B cell (primary cell): ENCODE measurements around the gene CCDC68. TPM values are rescaled to one million over a fixed set of nuclear protein-coding genes. Genes with fewer than 3 reads are reported as not detected.

Source experiments
- ATAC-seq: fragments of 200-7000 bp; cut with Tn5 transposase; one replicate; pipeline ENCODE4 v1.10.0; 2021; ENCODE audit warnings: low read depth, mild to moderate bottlenecking, moderate number of reproducible peaks, moderate library complexity
- CTCF ChIA-PET: fragments of 350-600 bp; sonication (Branson Sonifier 250); formaldehyde crosslinking; loops from one replicate; lab custom pipeline; 2021; ENCODE audit warnings: antibody characterized with exemption, inconsistent platforms; lab: Charles Lee
- POLR2A ChIA-PET: fragments of 350-600 bp; sonication (Branson Sonifier 250); formaldehyde crosslinking; loops from one replicate; lab custom pipeline; 2021; ENCODE audit warnings: antibody characterized with exemption; lab: Charles Lee
- DNase-seq: peaks from one replicate; pipeline ENCODE4 v3.0.0; 2013
- H2AFZ ChIP-seq: 2 replicates; pipeline ENCODE4 v1.6.1; 2012; ENCODE audit warnings: mild to moderate bottlenecking, low read depth, low read length; ENCODE audit not compliant: insufficient read depth, poor library complexity, severe bottlenecking
- H3K27ac ChIP-seq, 2 donors: 1 replicate in 1 of 2; 2 replicates in 1 of 2; pipeline ENCODE4 v1.5.1; 2012 to 2013; ENCODE audit warnings: low read length in 2 of 2, mild to moderate bottlenecking in 2 of 2, moderate library complexity in 1 of 2
- H3K27me3 ChIP-seq, 4 experiments: fragments of 200-600 bp in 1 of 4; sonication (generic) in 1 of 4; replicated peaks in 1 of 4; 1 replicate in 2 of 4; 2 replicates in 2 of 4; pipeline versions ENCODE4 v1.6.1 to v1.7.0; 2013 to 2016; ENCODE audit warnings: low read length in 3 of 4, mild to moderate bottlenecking in 2 of 4, mixed read lengths in 1 of 4, moderate library complexity in 1 of 4; ENCODE audit not compliant: insufficient read depth in 4 of 4, control insufficient read depth in 3 of 4; ENCODE audit errors: control extremely low read depth in 1 of 4
- H3K36me3 ChIP-seq, 2 experiments: replicated peaks in 1 of 2; 1 replicate in 1 of 2; 2 replicates in 1 of 2; pipeline versions ENCODE4 v1.6.1 to v1.7.1; 2013; ENCODE audit warnings: low read length in 1 of 2; ENCODE audit not compliant: insufficient read depth in 2 of 2, control insufficient read depth in 1 of 2; ENCODE audit errors: control extremely low read depth in 1 of 2, extremely low read depth in 1 of 2
- H3K4me1 ChIP-seq, 2 donors: fragments of 200-600 bp in 1 of 2; sonication (generic) in 1 of 2; 1 replicate in 1 of 2; 2 replicates in 1 of 2; pipeline versions ENCODE4 v1.5.1 to v1.6.1; 2013 to 2017; ENCODE audit warnings: low read length in 2 of 2; ENCODE audit not compliant: control insufficient read depth in 2 of 2, insufficient read depth in 2 of 2
- H3K4me2 ChIP-seq: replicated peaks from 2 replicates; pipeline ENCODE3; 2012; ENCODE audit warnings: mild to moderate bottlenecking, low read depth, low read length; ENCODE audit not compliant: poor library complexity, severe bottlenecking
- H3K4me3 ChIP-seq, 5 experiments: fragments of 200-600 bp in 1 of 5; sonication (generic) in 1 of 5; 1 replicate in 3 of 5; 2 replicates in 2 of 5; pipeline versions ENCODE4 v1.5.1 to v1.7.0; 2011 to 2016; ENCODE audit warnings: low read length in 4 of 5, mild to moderate bottlenecking in 4 of 5, low read depth in 2 of 5, control low read depth in 1 of 5, moderate library complexity in 1 of 5; ENCODE audit not compliant: insufficient read depth in 1 of 5; ENCODE audit errors: control extremely low read depth in 1 of 5, extremely low read depth in 1 of 5
- H3K79me2 ChIP-seq: fragments of 200-600 bp; sonication (generic); one replicate; pipeline ENCODE4 v1.6.0; 2016; ENCODE audit warnings: low read length; ENCODE audit not compliant: control insufficient read depth, insufficient read depth
- H3K9ac ChIP-seq: fragments of 200-600 bp; sonication (generic); 2 replicates; pipeline ENCODE4 v1.6.1; 2017; ENCODE audit warnings: mild to moderate bottlenecking, low read length, moderate library complexity
- H3K9me3 ChIP-seq, 3 donors: one replicate each; pipeline versions ENCODE4 v1.6.1 to v1.7.1; 2013; ENCODE audit warnings: low read length in 2 of 3; ENCODE audit not compliant: control insufficient read depth in 2 of 3, insufficient read depth in 1 of 3; ENCODE audit errors: control extremely low read depth in 1 of 3
- H4K20me1 ChIP-seq: 2 replicates; pipeline ENCODE4 v1.6.0; 2012; ENCODE audit warnings: mild to moderate bottlenecking, low read length; ENCODE audit not compliant: insufficient read depth, control insufficient read depth, poor library complexity, severe bottlenecking
- H3K27ac Mint-ChIP-seq: one replicate; pipeline ENCODE4 v1.8.0; 2021; ENCODE audit warnings: mixed read lengths
- H3K27me3 Mint-ChIP-seq: one replicate; pipeline ENCODE4 v1.8.0; 2021; ENCODE audit warnings: mixed read lengths
- H3K4me1 Mint-ChIP-seq: one replicate; pipeline ENCODE4 v1.8.0; 2021; ENCODE audit warnings: mixed read lengths
- H3K4me3 Mint-ChIP-seq: one replicate; pipeline ENCODE4 v1.8.0; 2021; ENCODE audit warnings: mixed read lengths
- H3K9me3 Mint-ChIP-seq: one replicate; pipeline ENCODE4 v1.8.0; 2022; ENCODE audit warnings: mixed read lengths; ENCODE audit not compliant: insufficient read depth
- EZH2 ChIP-seq: IDR thresholded peaks from 2 replicates; pipeline ENCODE4 v1.6.1; 2012; ENCODE audit warnings: borderline replicate concordance, low read depth, mild to moderate bottlenecking, moderate library complexity, low read length; ENCODE audit not compliant: insufficient read depth, poor library complexity, severe bottlenecking
- WGBS: methylation state at CpG from one replicate; pipeline ENCODE4 v1.1.5; 2013; ENCODE audit warnings: missing lambda C conversion rate; ENCODE audit not compliant: insufficient coverage; 5-methylcytosine and 5-hydroxymethylcytosine counted together
- intact Hi-C: fragments of 100-400 bp; cut with micrococcal nuclease; formaldehyde crosslinking; loops from one replicate; pipeline ENCODE4 v1.10.0; 2022
- polyA plus RNA-seq: library from polyadenylated mRNA; depleted of rRNA; stranded (reverse); fragments of >200 nt; gene quantifications from 2 replicates; pipeline ENCODE4 v1.2.3, GENCODE V29; 2012
- total RNA-seq, 2 donors: library from RNA; stranded (reverse); fragments of 120-200 nt in 1 of 2; gene quantifications; 1 replicate in 1 of 2; 2 replicates in 1 of 2; pipeline versions ENCODE4 v1.2.3 to v1.2.4, GENCODE V29; 2013 to 2022
- TF ChIP-seq, protein P1 (sequence below): fragments of 200-600 bp; IDR thresholded peaks from one replicate; pipeline ENCODE4 v1.8.0; 2022; ENCODE audit warnings: antibody characterized with exemption, mild to moderate bottlenecking

CCDC68 gene
- total and polyA plus RNA-seq, 2 donors (not counting 1 experiment from before 2014, with no cell fraction given) = 0.01 to 0.32 TPM

GRCh38 chr18:54939361-54939917 lies 19.8 kb downstream of the CCDC68 start:
- Mint-ChIP-seq H3K4me1 (no peaks in the 10 kb centered on the region), H3K27ac (no peak overlapping the region), H3K9me3 (no peaks in the 10 kb centered on the region), H3K4me3 (no peak overlapping the region), H3K27me3 (no peaks in the 10 kb centered on the region)
- H4K20me1 ChIP-seq = no peaks in the 10 kb centered on the region
- no peaks in the 10 kb centered on the region for H3K27me3 ChIP-seq
- intact Hi-C loops = no loop called here
- no peak overlapping the region for H3K4me3 ChIP-seq
- H3K9me3 ChIP-seq = no peaks in the 10 kb centered on the region
- no peaks in the 10 kb centered on the region for H3K79me2 ChIP-seq
- no peak overlapping the region for H2AFZ ChIP-seq
- ATAC-seq (no peak), DNase-seq (no peak)
- ChIA-PET POLR2A (no interaction called here), CTCF (no interaction called here)
- 91% methylated on average over 6 of the region's 7 CpGs for WGBS
- TF ChIP-seq EZH2 = no peak
- TF ChIP-seq, protein P1, sequence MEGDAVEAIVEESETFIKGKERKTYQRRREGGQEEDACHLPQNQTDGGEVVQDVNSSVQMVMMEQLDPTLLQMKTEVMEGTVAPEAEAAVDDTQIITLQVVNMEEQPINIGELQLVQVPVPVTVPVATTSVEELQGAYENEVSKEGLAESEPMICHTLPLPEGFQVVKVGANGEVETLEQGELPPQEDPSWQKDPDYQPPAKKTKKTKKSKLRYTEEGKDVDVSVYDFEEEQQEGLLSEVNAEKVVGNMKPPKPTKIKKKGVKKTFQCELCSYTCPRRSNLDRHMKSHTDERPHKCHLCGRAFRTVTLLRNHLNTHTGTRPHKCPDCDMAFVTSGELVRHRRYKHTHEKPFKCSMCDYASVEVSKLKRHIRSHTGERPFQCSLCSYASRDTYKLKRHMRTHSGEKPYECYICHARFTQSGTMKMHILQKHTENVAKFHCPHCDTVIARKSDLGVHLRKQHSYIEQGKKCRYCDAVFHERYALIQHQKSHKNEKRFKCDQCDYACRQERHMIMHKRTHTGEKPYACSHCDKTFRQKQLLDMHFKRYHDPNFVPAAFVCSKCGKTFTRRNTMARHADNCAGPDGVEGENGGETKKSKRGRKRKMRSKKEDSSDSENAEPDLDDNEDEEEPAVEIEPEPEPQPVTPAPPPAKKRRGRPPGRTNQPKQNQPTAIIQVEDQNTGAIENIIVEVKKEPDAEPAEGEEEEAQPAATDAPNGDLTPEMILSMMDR = no peak
- no peak overlapping the region for H3K4me2 ChIP-seq
- H3K36me3 ChIP-seq = no peaks in the 10 kb centered on the region
- H3K4me1 ChIP-seq = no peaks in the 10 kb centered on the region
- H3K27ac ChIP-seq = no peak overlapping the region
- H3K9ac ChIP-seq = no peak overlapping the region

DNA sequence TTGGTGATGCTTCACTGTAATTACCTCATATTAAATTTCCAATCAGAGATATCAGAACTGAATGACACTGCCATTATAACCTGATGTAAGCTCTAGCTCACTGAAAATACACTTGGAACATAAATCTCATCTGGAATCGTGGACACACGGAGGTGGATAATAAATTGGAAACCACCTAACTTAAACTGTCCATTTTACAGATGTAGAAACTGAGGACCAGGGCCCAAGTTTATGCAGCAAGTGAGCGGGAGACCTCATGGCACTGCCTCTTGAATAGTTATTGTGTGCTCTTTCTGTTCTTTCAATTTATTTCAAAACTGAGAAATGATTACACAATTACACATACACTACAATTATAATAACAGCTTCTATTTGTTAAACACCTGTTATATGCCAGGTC lies 20.8 kb downstream of the CCDC68 start:
- Histone ChIP-seq H4K20me1 (no peaks in the 10 kb centered on the region), H3K27me3 (no peaks in the 10 kb centered on the region), H3K36me3 (no peaks in the 10 kb centered on the region), H3K79me2 (no peaks in the 10 kb centered on the region), H3K4me3 (no peak overlapping the region), H3K4me1 (no peaks in the 10 kb centered on the region), H3K27ac (no peak overlapping the region), H3K9ac (no peak overlapping the region), H3K9me3 (no peaks in the 10 kb centered on the region), H3K4me2 (no peak overlapping the region), H2AFZ (no peak overlapping the region)
- H3K4me3 Mint-ChIP-seq = no peak overlapping the region
- intact Hi-C loops = no loop called here
- ChIA-PET POLR2A (no interaction called here), CTCF (no interaction called here)
- no peak for ATAC-seq
- no peak overlapping the region for H3K27ac Mint-ChIP-seq
- no CpG with 5 or more reads among the region's 3 CpGs for WGBS
- DNase-seq = no peak
- H3K27me3 Mint-ChIP-seq = no peaks in the 10 kb centered on the region
- H3K4me1 Mint-ChIP-seq = no peaks in the 10 kb centered on the region
- no peaks in the 10 kb centered on the region for H3K9me3 Mint-ChIP-seq
- TF ChIP-seq, protein P1 = no peak
- no peak for TF ChIP-seq EZH2
